AG04450 (cell line): ENCODE results near the gene TNIK. TPM values are rescaled to one million over a fixed set of nuclear protein-coding genes. Genes with fewer than 3 reads are reported as not detected.
"Not testable (repeated sequence)": the region's sequence is repeated elsewhere in the genome, so short reads cannot be mapped to it uniquely, and the experiment has no call there.

ENCODE experiments used
- CTCF ChIA-PET: fragments of 300-600, 350-600 bp; formaldehyde crosslinking; extraction: SDS; loops from one replicate; lab custom pipeline; 2022; ENCODE audit warnings: antibody characterized with exemption, inconsistent platforms; lab: Charles Lee
- POLR2A ChIA-PET: fragments of 350-600 bp; formaldehyde crosslinking; extraction: SDS; loops from one replicate; lab custom pipeline; 2021; ENCODE audit warnings: antibody characterized with exemption, inconsistent platforms; lab: Yijun Ruan, JAX
- DNase-seq: peaks from one replicate; pipeline ENCODE4 v3.0.0-alpha.2; 2011; ENCODE audit warnings: low read depth, low spot score
- H3K27ac ChIP-seq: one replicate; pipeline ENCODE4 v1.5.1; 2012; ENCODE audit warnings: low read depth, low read length, control low read depth
- H3K27me3 ChIP-seq: one replicate; pipeline ENCODE4 v1.6.0; 2012; ENCODE audit warnings: low read length; ENCODE audit not compliant: control insufficient read depth, insufficient read depth
- H3K4me3 ChIP-seq: 2 replicates; pipeline ENCODE4 v1.5.1; 2011; ENCODE audit warnings: mild to moderate bottlenecking, low read depth, low read length, control low read depth
- H3K9me3 ChIP-seq: 2 replicates; pipeline ENCODE4 v1.5.1; 2012; ENCODE audit warnings: low read length; ENCODE audit not compliant: control insufficient read depth, insufficient read depth
- CTCF ChIP-seq: IDR thresholded peaks from 2 replicates; pipeline ENCODE4 v1.5.1; 2011; ENCODE audit warnings: low read depth, low read length, control low read depth, inconsistent platforms
- polyA plus RNA-seq: library from polyadenylated mRNA; depleted of rRNA; stranded (reverse); fragments of >200 nt; gene quantifications from 2 replicates; pipeline ENCODE4 v1.2.3, GENCODE V29; 2011

The TNIK gene
- polyA plus RNA-seq, 1 experiment, result 9.0 TPM

- Histone ChIP-seq H3K27me3 (no peaks in the 10 kb centered on the region), H3K4me3 (no peak overlapping the region), H3K9me3 (no peaks in the 10 kb centered on the region), H3K27ac (no peak overlapping the region)
- no peak for TF ChIP-seq CTCF
- ChIA-PET CTCF (interaction anchor here (1.4 kb wide), 1 partner anchor 35 kb away, joined by 4 read pairs; no protein-coding TSS in a partner anchor), POLR2A (interaction anchor here (0.6 kb wide), 1 partner anchor 31 kb away, joined by 4 read pairs; the partner anchor contains the start of gene TNIK)
- DNase-seq, result no peak
Measured at GRCh38 chr3:171428892-171429291, 31.3 kb downstream of the TNIK start.

- TF ChIP-seq CTCF, result no peak
- no peaks in the 10 kb centered on the region for H3K27me3 ChIP-seq
- DNase-seq, result no peak
- H3K4me3 ChIP-seq, result no peak overlapping the region
- ChIA-PET POLR2A (no interaction called here), CTCF (interaction anchor here (1.4 kb wide), 1 partner anchor 34 kb away, joined by 4 read pairs; no protein-coding TSS in a partner anchor)
- H3K27ac ChIP-seq, result no peak overlapping the region
- H3K9me3 ChIP-seq, result no peaks in the 10 kb centered on the region
Measured at GRCh38 chr3:171428321-171428787, 31.9 kb downstream of the TNIK start.

GRCh38 chr3:171427771-171428320 is 32.4 kb downstream of the TNIK start:
- no peak for DNase-seq
- Histone ChIP-seq H3K9me3 (no peaks in the 10 kb centered on the region), H3K27me3 (no peaks in the 10 kb centered on the region), H3K4me3 (no peak overlapping the region), H3K27ac (no peak overlapping the region)
- no peak for TF ChIP-seq CTCF
- ChIA-PET CTCF (interaction anchor here (1.4 kb wide), 1 partner anchor 34 kb away, joined by 4 read pairs; no protein-coding TSS in a partner anchor), POLR2A (no interaction called here)

GRCh38 chr3:171424063-171424462 is 36.1 kb downstream of the TNIK start:
- H3K9me3 ChIP-seq, CTCF ChIA-PET, H3K27me3 ChIP-seq, H3K4me3 ChIP-seq, DNase-seq, POLR2A ChIA-PET, H3K27ac ChIP-seq: not testable (repeated sequence)

GRCh38 chr3:171422855-171423254 is 37.4 kb downstream of the TNIK start:
- H3K9me3 ChIP-seq, H3K27ac ChIP-seq, DNase-seq, CTCF ChIA-PET, H3K4me3 ChIP-seq, POLR2A ChIA-PET, H3K27me3 ChIP-seq: not testable (repeated sequence)

GRCh38 chr3:171420667-171421066 is 39.5 kb downstream of the TNIK start:
- no peaks in the 10 kb centered on the region for H3K9me3 ChIP-seq
- H3K27me3 ChIP-seq, result no peaks in the 10 kb centered on the region
- no peak overlapping the region for H3K4me3 ChIP-seq
- ChIA-PET CTCF (no interaction called here), POLR2A (no interaction called here)
- no peak for TF ChIP-seq CTCF
- no peak for DNase-seq
- no peak overlapping the region for H3K27ac ChIP-seq
